NCI-H2029 (cell line): ENCODE data around the gene IRF4.

Source experiments
- DNase-seq: peaks from one replicate; lab custom pipeline; 2025; lab: John Stamatoyannopoulos, UW

IRF4 gene

GRCh38 chr6:381742-382461, 9.7 kb upstream of the IRF4 start:
- no peak for DNase-seq

- no peak for DNase-seq
Observed at GRCh38 chr6:382883-383810, 8.4 kb upstream of the IRF4 start.

- DNase-seq: no peak
Observed at GRCh38 chr6:383856-384255, 7.7 kb upstream of the IRF4 start.

GRCh38 chr6:384898-385297, 6.7 kb upstream of the IRF4 start:
- DNase-seq: no peak

GRCh38 chr6:385614-386013, 5.9 kb upstream of the IRF4 start:
- DNase-seq: no peak

- DNase-seq: no peak
Observed at GRCh38 chr6:386688-387266, 4.8 kb upstream of the IRF4 start.

- peak; percentile 21 for DNase-seq
Observed at GRCh38 chr6:387293-387741, 4.2 kb upstream of the IRF4 start.

- DNase-seq: no peak
Observed at GRCh38 chr6:388202-388903, 3.2 kb upstream of the IRF4 start.

- DNase-seq: no peak
Observed at GRCh38 chr6:389143-389542, 2.4 kb upstream of the IRF4 start.

GRCh38 chr6:389622-390021, 1.9 kb upstream of the IRF4 start:
- no peak for DNase-seq

- no peak for DNase-seq
Observed at GRCh38 chr6:390914-391558, 516 bp upstream of the IRF4 start.

- DNase-seq: no peak
Observed at GRCh38 chr6:392441-393390, 1.2 kb downstream of the IRF4 start.

GRCh38 chr6:393391-394221, 2.1 kb downstream of the IRF4 start:
- no peak for DNase-seq

GRCh38 chr6:394641-395289, 3.2 kb downstream of the IRF4 start:
- no peak for DNase-seq

GRCh38 chr6:395432-396125, 4.0 kb downstream of the IRF4 start:
- DNase-seq: no peak

- no peak for DNase-seq
Observed at GRCh38 chr6:396126-396520, 4.6 kb downstream of the IRF4 start.

- DNase-seq: no peak
Observed at GRCh38 chr6:397056-397455, 5.5 kb downstream of the IRF4 start.

- DNase-seq: no peak
Observed at GRCh38 chr6:397604-398003, 6.1 kb downstream of the IRF4 start.

GRCh38 chr6:398065-398464, 6.5 kb downstream of the IRF4 start:
- DNase-seq: no peak
